Karpas-422 (cell line): ENCODE results near the gene PDZD4. TPM values are rescaled to one million over a fixed set of nuclear protein-coding genes. Genes with fewer than 3 reads are reported as not detected.

Experiments used
- DNase-seq: peaks from one replicate; pipeline ENCODE4 v3.0.0-alpha.2; 2015
- H2AFZ ChIP-seq: fragments of 200-600 bp; sonication (generic); 2 replicates; pipeline ENCODE4 v1.6.1; 2014; ENCODE audit warnings: antibody characterized with exemption, low read length, mixed read lengths
- H3K27ac ChIP-seq: fragments of 200-600 bp; sonication (generic); 2 replicates; pipeline ENCODE4 v1.5.1; 2014; ENCODE audit warnings: mild to moderate bottlenecking, low read length, moderate library complexity
- H3K27me3 ChIP-seq: fragments of 200-600 bp; sonication (generic); 2 replicates; pipeline ENCODE4 v1.6.1; 2014; ENCODE audit warnings: low read length, mixed read lengths
- H3K36me3 ChIP-seq: fragments of 200-600 bp; sonication (generic); 2 replicates; pipeline ENCODE4 v1.6.1; 2014; ENCODE audit warnings: low read length, mixed read lengths; ENCODE audit not compliant: insufficient read depth
- H3K4me1 ChIP-seq: fragments of 200-600 bp; sonication (generic); 2 replicates; pipeline ENCODE4 v1.6.1; 2014; ENCODE audit warnings: mild to moderate bottlenecking, low read length, mixed read lengths
- H3K4me2 ChIP-seq: fragments of 200-600 bp; sonication (generic); 2 replicates; pipeline ENCODE4 v1.6.1; 2014; ENCODE audit warnings: low read length, low read depth, mild to moderate bottlenecking; ENCODE audit not compliant: poor library complexity, severe bottlenecking
- H3K4me3 ChIP-seq: fragments of 200-600 bp; sonication (generic); 2 replicates; pipeline ENCODE4 v1.5.1; 2014; ENCODE audit warnings: mild to moderate bottlenecking, antibody characterized with exemption, low read length, mixed read lengths
- H3K79me2 ChIP-seq: fragments of 200-600 bp; sonication (generic); 2 replicates; pipeline ENCODE4 v1.6.1; 2014; ENCODE audit warnings: mild to moderate bottlenecking, low read length, mixed read lengths
- H3K9ac ChIP-seq: fragments of 200-600 bp; sonication (generic); 2 replicates; pipeline ENCODE4 v1.6.0; 2014; ENCODE audit warnings: low read length
- H3K9me2 ChIP-seq: fragments of 200-600 bp; sonication (generic), shearing (Covaris generic); replicated peaks from 2 replicates; pipeline ENCODE4 v1.6.0; 2014; ENCODE audit warnings: mild to moderate bottlenecking, low read length, moderate library complexity; ENCODE audit not compliant: insufficient read depth
- H3K9me3 ChIP-seq: fragments of 300-700, 200-600 bp; sonication (generic); 2 replicates; pipeline ENCODE4 v1.6.1; 2014; ENCODE audit warnings: low read length, mixed read lengths
- H4K20me1 ChIP-seq: fragments of 200-600 bp; sonication (generic); 2 replicates; pipeline ENCODE4 v1.6.1; 2014; ENCODE audit warnings: mild to moderate bottlenecking, antibody characterized with exemption, low read length, low read depth; ENCODE audit not compliant: insufficient read depth
- total RNA-seq: library from RNA; depleted of rRNA; stranded (reverse); fragments of >200 nt; shearing (Covaris generic); gene quantifications from 2 replicates; pipeline ENCODE4 v1.2.3, GENCODE V29; 2014; ENCODE audit warnings: low replicate concordance

Gene PDZD4
- total RNA-seq, 1 experiment from 2014 or later = not detected

DNA sequence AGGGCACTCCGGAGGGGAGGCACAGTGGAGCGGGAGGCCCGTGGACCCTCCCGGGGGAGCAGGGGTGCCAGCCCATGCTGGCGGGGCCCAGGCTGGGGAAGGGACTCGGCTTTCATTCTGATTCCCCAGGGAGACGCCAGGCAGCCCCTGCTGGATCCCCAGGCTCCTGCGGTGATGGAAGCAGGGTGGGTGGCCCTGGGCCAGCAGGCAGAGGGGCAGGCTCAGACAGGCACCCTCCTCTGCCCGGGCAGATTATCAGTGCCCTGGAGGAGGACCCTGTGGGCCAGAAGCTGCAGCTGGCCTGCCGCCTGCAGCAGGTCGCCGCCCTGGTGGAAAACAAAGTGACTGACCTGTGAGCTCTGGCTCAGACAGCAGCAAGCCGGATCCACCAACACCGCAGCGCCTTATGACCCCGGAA is 51.7 kb downstream of the PDZD4 start:
- Histone ChIP-seq H3K4me2 (no peak overlapping the region), H3K9ac (no peak overlapping the region), H2AFZ (no peak overlapping the region), H4K20me1 (no peaks in the 10 kb centered on the region), H3K27ac (no peak overlapping the region), H3K36me3 (no peaks in the 10 kb centered on the region), H3K4me1 (no peaks in the 10 kb centered on the region), H3K4me3 (no peak overlapping the region), H3K9me2 (no peaks in the 10 kb centered on the region), H3K79me2 (no peaks in the 10 kb centered on the region), H3K27me3 (no peaks in the 10 kb centered on the region), H3K9me3 (no peaks in the 10 kb centered on the region)
- DNase-seq = peak; percentile 61

DNA sequence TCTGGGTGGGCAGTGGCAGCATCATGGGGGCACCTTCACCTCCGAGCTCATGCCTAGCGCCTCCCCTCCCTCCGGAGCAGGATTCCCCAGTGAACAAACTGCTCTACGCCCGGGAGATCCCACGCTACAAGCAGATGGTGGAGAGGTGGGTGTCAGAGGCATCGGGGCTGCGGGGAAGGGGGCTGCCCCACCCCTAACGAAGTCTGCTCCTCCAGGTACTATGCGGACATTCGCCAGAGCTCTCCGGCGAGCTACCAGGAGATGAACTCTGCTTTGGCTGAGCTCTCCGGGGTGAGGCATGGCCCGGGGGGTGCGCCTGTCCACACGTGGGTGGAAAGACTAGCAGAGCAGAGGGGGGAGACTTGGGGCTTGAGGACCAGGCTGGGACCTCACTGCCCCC is 52.2 kb downstream of the PDZD4 start:
- no peak overlapping the region for H3K4me3 ChIP-seq
- no peaks in the 10 kb centered on the region for H3K36me3 ChIP-seq
- H3K9ac ChIP-seq = no peak overlapping the region
- H3K27me3 ChIP-seq = no peaks in the 10 kb centered on the region
- no peaks in the 10 kb centered on the region for H3K4me1 ChIP-seq
- no peaks in the 10 kb centered on the region for H3K9me2 ChIP-seq
- no peaks in the 10 kb centered on the region for H4K20me1 ChIP-seq
- no peak for DNase-seq
- no peaks in the 10 kb centered on the region for H3K79me2 ChIP-seq
- no peaks in the 10 kb centered on the region for H3K9me3 ChIP-seq
- H3K4me2 ChIP-seq = no peak overlapping the region
- no peak overlapping the region for H2AFZ ChIP-seq
- no peak overlapping the region for H3K27ac ChIP-seq

DNA sequence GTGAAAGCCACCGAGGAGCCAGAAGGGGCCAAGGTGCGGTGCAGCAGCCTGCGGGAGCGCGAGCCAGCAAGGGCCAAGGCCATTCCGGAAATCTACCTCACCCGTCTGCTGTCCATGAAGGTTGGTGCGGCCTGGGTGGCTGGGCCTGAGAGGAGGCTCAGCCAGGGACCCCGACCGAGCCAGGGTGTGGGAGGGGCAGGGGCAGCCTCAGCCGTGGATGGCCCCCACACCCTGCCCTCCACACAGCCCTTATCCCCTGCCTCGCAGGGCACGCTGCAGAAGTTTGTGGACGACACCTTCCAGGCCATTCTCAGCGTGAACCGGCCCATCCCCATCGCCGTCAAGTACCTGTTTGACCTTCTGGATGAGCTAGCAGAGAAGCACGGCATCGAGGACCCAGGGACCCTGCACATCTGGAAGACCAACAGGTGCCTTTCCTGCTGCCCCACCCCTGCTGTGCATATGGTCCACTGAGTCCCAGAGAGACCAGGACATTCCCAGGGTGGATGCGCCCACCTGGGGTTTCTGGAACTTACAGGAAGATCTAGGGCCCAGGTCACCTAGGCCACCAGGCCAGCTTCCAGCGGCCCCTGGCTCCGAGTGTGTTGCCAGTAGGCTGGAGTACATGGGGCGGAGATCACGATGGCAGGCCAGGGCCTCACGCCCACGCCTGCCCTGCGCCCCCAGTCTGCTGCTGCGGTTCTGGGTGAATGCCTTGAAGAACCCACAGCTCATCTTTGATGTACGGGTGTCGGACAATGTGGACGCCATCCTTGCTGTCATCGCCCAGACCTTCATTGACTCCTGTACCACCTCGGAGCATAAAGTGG is 52.9 kb downstream of the PDZD4 start:
- H3K9me3 ChIP-seq = no peaks in the 10 kb centered on the region
- H3K9me2 ChIP-seq = no peaks in the 10 kb centered on the region
- no peaks in the 10 kb centered on the region for H3K4me1 ChIP-seq
- no peaks in the 10 kb centered on the region for H3K79me2 ChIP-seq
- no peaks in the 10 kb centered on the region for H4K20me1 ChIP-seq
- no peak overlapping the region for H3K4me2 ChIP-seq
- no peak overlapping the region for H3K27ac ChIP-seq
- H3K9ac ChIP-seq = no peak overlapping the region
- no peak overlapping the region for H2AFZ ChIP-seq
- H3K4me3 ChIP-seq = no peak overlapping the region
- H3K27me3 ChIP-seq = no peaks in the 10 kb centered on the region
- no peak for DNase-seq
- no peaks in the 10 kb centered on the region for H3K36me3 ChIP-seq

DNA sequence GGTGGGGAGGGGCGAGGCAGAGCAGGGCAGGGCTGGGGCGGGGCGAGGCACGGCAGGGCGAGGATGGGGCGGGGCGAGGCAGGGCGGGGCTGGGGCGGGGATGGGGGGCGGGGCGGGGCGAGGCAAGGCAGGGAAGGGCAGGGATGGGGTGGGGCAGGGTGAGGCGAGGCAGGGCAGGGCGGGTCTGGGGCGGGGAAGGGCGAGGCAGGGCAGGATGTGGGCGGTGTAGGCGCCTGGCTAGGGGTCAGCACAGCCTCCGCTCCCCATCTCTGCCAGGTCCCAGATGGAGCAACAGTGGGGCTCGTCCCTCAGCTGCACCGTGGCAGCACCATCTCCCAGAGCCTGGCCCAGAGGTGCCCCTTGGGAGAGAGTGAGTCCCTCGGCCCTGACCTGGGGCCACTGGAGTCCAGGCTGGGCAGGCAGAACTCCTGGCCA is 53.7 kb downstream of the PDZD4 start:
- H3K9me3 ChIP-seq = no peaks in the 10 kb centered on the region
- H3K27ac ChIP-seq = no peak overlapping the region
- no peaks in the 10 kb centered on the region for H3K79me2 ChIP-seq
- no peaks in the 10 kb centered on the region for H3K36me3 ChIP-seq
- no peak overlapping the region for H3K9ac ChIP-seq
- no peaks in the 10 kb centered on the region for H4K20me1 ChIP-seq
- no peaks in the 10 kb centered on the region for H3K9me2 ChIP-seq
- no peak overlapping the region for H2AFZ ChIP-seq
- H3K4me1 ChIP-seq = no peaks in the 10 kb centered on the region
- no peaks in the 10 kb centered on the region for H3K27me3 ChIP-seq
- no peak overlapping the region for H3K4me3 ChIP-seq
- H3K4me2 ChIP-seq = no peak overlapping the region
- peak; percentile 74 for DNase-seq

DNA sequence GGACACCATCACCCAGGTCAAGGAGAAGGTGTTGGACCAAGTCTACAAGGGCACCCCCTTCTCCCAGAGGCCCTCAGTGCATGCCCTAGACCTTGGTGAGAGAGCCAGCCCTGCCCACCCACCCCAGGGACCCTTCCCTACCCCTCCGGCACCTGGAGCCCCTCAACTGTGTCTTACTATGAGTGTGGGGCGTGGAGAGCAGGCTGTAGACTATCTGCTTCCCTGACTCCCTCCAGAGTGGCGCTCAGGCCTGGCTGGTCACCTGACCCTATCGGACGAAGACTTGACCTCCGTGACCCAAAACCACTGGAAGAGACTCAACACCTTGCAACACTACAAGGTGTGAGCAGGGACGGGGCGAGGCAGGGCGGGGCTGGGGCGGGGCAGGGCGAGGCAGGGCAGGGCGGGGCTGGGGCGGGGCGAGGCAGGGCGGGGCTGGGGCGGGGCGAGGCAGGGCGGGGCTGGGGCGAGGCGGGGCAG is 54.2 kb downstream of the PDZD4 start:
- no peaks in the 10 kb centered on the region for H3K4me1 ChIP-seq
- no peaks in the 10 kb centered on the region for H3K36me3 ChIP-seq
- H3K9me2 ChIP-seq = no peaks in the 10 kb centered on the region
- no peak overlapping the region for H3K4me2 ChIP-seq
- H3K9me3 ChIP-seq = no peaks in the 10 kb centered on the region
- no peaks in the 10 kb centered on the region for H4K20me1 ChIP-seq
- H3K9ac ChIP-seq = no peak overlapping the region
- no peak overlapping the region for H3K4me3 ChIP-seq
- H3K79me2 ChIP-seq = no peaks in the 10 kb centered on the region
- DNase-seq = no peak
- H2AFZ ChIP-seq = no peak overlapping the region
- H3K27me3 ChIP-seq = no peaks in the 10 kb centered on the region
- no peak overlapping the region for H3K27ac ChIP-seq

DNA sequence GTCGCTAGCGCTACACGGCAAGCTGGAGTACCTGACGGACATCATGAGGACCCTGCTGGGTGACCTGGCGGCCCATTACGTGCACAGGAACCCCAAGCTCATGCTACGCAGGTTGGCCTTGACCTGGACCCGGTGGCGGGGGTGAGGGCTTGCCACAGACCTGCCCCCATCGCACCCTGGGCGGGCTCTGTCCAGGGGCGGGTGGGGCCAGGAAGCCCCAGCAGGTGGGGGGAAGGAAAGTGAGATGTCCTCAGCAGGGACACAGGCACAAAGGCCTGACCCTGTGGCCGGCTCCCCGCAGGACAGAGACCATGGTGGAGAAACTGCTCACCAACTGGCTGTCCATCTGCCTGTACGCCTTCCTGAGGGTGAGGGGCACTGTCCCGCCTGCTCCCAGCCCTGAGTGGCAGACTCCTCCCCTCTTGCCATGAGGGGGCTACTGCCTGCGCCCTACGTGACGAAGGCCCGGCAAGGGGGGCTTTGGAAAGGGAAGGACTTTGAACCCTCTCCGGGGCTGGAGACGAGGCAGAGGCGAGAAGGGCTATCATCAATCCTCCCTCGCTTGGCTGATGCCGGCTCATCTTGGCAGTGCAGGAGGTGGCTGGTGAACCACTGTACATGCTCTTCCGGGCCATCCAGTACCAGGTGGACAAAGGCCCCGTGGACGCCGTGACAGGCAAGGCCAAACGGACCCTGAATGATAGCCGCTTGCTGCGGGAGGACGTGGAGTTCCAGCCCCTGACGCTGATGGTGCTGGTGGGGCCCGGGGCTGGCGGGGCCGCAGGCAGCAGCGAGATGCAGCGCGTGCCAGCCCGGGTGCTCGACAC is 54.8 kb downstream of the PDZD4 start:
- Histone ChIP-seq H3K79me2 (no peaks in the 10 kb centered on the region), H3K4me2 (no peak overlapping the region), H3K36me3 (no peaks in the 10 kb centered on the region), H2AFZ (no peak overlapping the region), H3K9ac (no peak overlapping the region), H3K9me2 (no peaks in the 10 kb centered on the region), H3K4me3 (no peak overlapping the region), H3K27me3 (no peaks in the 10 kb centered on the region), H3K9me3 (no peaks in the 10 kb centered on the region), H4K20me1 (no peaks in the 10 kb centered on the region), H3K27ac (no peak overlapping the region), H3K4me1 (no peaks in the 10 kb centered on the region)
- DNase-seq = no peak

DNA sequence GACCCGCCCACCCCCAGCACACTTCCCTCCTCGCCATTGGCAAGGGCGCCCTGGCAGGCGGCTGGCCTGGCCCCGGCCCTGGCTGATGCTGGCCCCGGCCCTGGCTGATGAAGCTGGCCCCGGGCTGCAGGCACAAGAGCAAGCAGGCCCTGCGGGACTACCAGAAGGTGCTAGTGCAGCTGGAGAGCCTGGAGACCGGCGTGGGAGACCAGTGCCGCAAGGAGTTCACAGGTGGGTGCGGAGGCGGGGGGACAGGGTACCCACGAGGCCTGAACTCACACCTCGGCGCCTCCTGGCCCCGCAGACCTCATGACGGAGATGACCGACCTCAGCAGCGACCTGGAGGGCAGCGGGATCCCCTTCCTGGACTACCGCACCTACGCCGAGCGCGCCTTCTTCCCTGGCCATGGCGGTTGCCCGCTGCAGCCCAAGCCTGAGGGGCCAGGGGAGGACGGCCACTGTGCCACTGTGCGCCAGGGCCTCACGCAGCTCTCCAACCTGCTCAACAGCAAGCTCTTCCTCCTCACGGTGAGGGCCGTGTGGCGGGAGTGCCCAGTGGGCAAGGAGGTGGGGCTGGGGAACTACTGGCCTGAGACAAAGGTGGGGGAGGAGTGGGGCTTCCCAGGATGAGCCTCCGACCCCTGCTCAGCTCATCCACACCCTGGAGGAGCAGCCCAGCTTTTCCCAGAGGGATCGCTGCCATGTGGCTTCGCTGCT is 55.6 kb downstream of the PDZD4 start:
- Histone ChIP-seq H3K27me3 (no peaks in the 10 kb centered on the region), H3K36me3 (no peaks in the 10 kb centered on the region), H3K4me1 (no peaks in the 10 kb centered on the region), H3K9me3 (no peaks in the 10 kb centered on the region), H3K4me2 (no peak overlapping the region), H3K9ac (no peak overlapping the region), H3K79me2 (no peaks in the 10 kb centered on the region), H4K20me1 (no peaks in the 10 kb centered on the region), H3K27ac (no peak overlapping the region), H3K9me2 (no peaks in the 10 kb centered on the region), H3K4me3 (no peak overlapping the region), H2AFZ (no peak overlapping the region)
- no peak for DNase-seq
